COR-L47 (cell line): Measurements from ENCODE around the gene APOL6.
"Not testable (repeated sequence)": the region's sequence is repeated elsewhere in the genome, so short reads cannot be mapped to it uniquely, and the experiment has no call there.

Experiments
- DNase-seq: peaks from one replicate; lab custom pipeline; 2025; lab: John Stamatoyannopoulos, UW

APOL6 gene

GRCh38 chr22:35618427-35619223, 29.6 kb upstream of the APOL6 start:
- no peak for DNase-seq

- no peak for DNase-seq
Observed at GRCh38 chr22:35619336-35620094, 28.7 kb upstream of the APOL6 start.

- DNase-seq = peak; percentile 79
Observed at GRCh38 chr22:35620624-35621251, 27.5 kb upstream of the APOL6 start.

GRCh38 chr22:35621451-35621850, 26.8 kb upstream of the APOL6 start:
- DNase-seq = no peak

- DNase-seq = peak; percentile 75
Observed at GRCh38 chr22:35622191-35622913, 25.9 kb upstream of the APOL6 start.

GRCh38 chr22:35623885-35624284, 24.4 kb upstream of the APOL6 start:
- not testable (repeated sequence) for DNase-seq

GRCh38 chr22:35624547-35624946, 23.7 kb upstream of the APOL6 start:
- no peak for DNase-seq

GRCh38 chr22:35625763-35626432, 22.3 kb upstream of the APOL6 start:
- no peak for DNase-seq

- peak; percentile 65 for DNase-seq
Observed at GRCh38 chr22:35627267-35628041, 20.8 kb upstream of the APOL6 start.

GRCh38 chr22:35628732-35629131, 19.5 kb upstream of the APOL6 start:
- no peak for DNase-seq

- no peak for DNase-seq
Observed at GRCh38 chr22:35629406-35630216, 18.6 kb upstream of the APOL6 start.

- no peak for DNase-seq
Observed at GRCh38 chr22:35630387-35630793, 17.9 kb upstream of the APOL6 start.

GRCh38 chr22:35630891-35631290, 17.4 kb upstream of the APOL6 start:
- no peak for DNase-seq

- peak; percentile 24 for DNase-seq
Observed at GRCh38 chr22:35631597-35631996, 16.6 kb upstream of the APOL6 start.

GRCh38 chr22:35632935-35633334, 15.3 kb upstream of the APOL6 start:
- no peak for DNase-seq

- DNase-seq = no peak
Observed at GRCh38 chr22:35633520-35633919, 14.7 kb upstream of the APOL6 start.

- no peak for DNase-seq
Observed at GRCh38 chr22:35634015-35634414, 14.2 kb upstream of the APOL6 start.

- no peak for DNase-seq
Observed at GRCh38 chr22:35634943-35635540, 13.2 kb upstream of the APOL6 start.

- DNase-seq = no peak
Observed at GRCh38 chr22:35637254-35637653, 11.0 kb upstream of the APOL6 start.

GRCh38 chr22:35638001-35638400, 10.2 kb upstream of the APOL6 start:
- no peak for DNase-seq
